Keratinocyte (primary cell): ENCODE measurements around the gene ATP5MC2. TPM values are rescaled to one million over a fixed set of nuclear protein-coding genes. Genes with fewer than 3 reads are reported as not detected.

Source experiments
- DNase-seq: peaks from one replicate; pipeline ENCODE4 v3.0.0-alpha.2; 2011; ENCODE audit warnings: low read depth, missing footprints, low spot score
- FAIRE-seq: peaks from 2 replicates; lab custom pipeline; 2011; peaks lifted over from hg19 to GRCh38; lab: Jason Lieb, UNC
- H2AFZ ChIP-seq: 2 replicates; pipeline ENCODE4 v1.6.0; 2012; ENCODE audit warnings: low read length, control low read depth, inconsistent platforms; ENCODE audit not compliant: control insufficient read depth
- H3K27ac ChIP-seq: 2 replicates; pipeline ENCODE4 v1.5.1; 2011; ENCODE audit warnings: low read length; ENCODE audit not compliant: control insufficient read depth, insufficient read depth
- H3K27me3 ChIP-seq: 3 replicates; pipeline ENCODE4 v1.6.0; 2011; ENCODE audit warnings: low read length; ENCODE audit not compliant: control insufficient read depth, insufficient read depth; ENCODE audit errors: extremely low read depth
- H3K36me3 ChIP-seq, 2 experiments: 2 replicates in 1 of 2; 3 replicates in 1 of 2; pipeline ENCODE4 v1.5.1; 2011; ENCODE audit warnings: low read length in 2 of 2, mild to moderate bottlenecking in 1 of 2; ENCODE audit not compliant: control insufficient read depth in 2 of 2, insufficient read depth in 2 of 2; ENCODE audit errors: extremely low read depth in 1 of 2
- H3K4me1 ChIP-seq: 3 replicates; pipeline ENCODE4 v1.5.1; 2011; ENCODE audit warnings: low read length; ENCODE audit not compliant: control insufficient read depth, insufficient read depth; ENCODE audit errors: extremely low read depth
- H3K4me2 ChIP-seq: 3 replicates; pipeline ENCODE4 v1.6.0; 2011; ENCODE audit warnings: low read depth, low read length; ENCODE audit not compliant: control insufficient read depth, insufficient read depth; ENCODE audit errors: extremely low read depth
- H3K4me3 ChIP-seq, 3 experiments: fragments of 200-600 bp in 1 of 3; sonication (generic) in 1 of 3; 2 replicates in 2 of 3; 3 replicates in 1 of 3; pipeline ENCODE4 v1.5.1; 2011 to 2016; ENCODE audit warnings: low read length in 3 of 3, mild to moderate bottlenecking in 3 of 3, control low read depth in 2 of 3, inconsistent platforms in 1 of 3, low read depth in 1 of 3, mixed read lengths in 1 of 3, mixed run types in 1 of 3, moderate library complexity in 1 of 3; ENCODE audit not compliant: control insufficient read depth in 2 of 3, insufficient read depth in 2 of 3; ENCODE audit errors: extremely low read depth in 1 of 3
- H3K79me2 ChIP-seq: 2 replicates; pipeline ENCODE4 v1.6.0; 2012; ENCODE audit warnings: low read length; ENCODE audit not compliant: control insufficient read depth, insufficient read depth
- H3K9ac ChIP-seq: 3 replicates; pipeline ENCODE4 v1.6.0; 2011; ENCODE audit warnings: low read length; ENCODE audit not compliant: control insufficient read depth, insufficient read depth; ENCODE audit errors: extremely low read depth
- H3K9me1 ChIP-seq: 3 replicates; pipeline ENCODE4 v1.6.0; 2011; ENCODE audit warnings: low read length; ENCODE audit not compliant: control insufficient read depth, insufficient read depth; ENCODE audit errors: extremely low read depth
- H3K9me3 ChIP-seq: 2 replicates; pipeline ENCODE4 v1.5.1; 2012; ENCODE audit warnings: low read depth, low read length; ENCODE audit not compliant: control insufficient read depth
- H4K20me1 ChIP-seq: 3 replicates; pipeline ENCODE4 v1.6.0; 2011; ENCODE audit warnings: low read length; ENCODE audit not compliant: control insufficient read depth, insufficient read depth; ENCODE audit errors: extremely low read depth
- CTCF ChIP-seq, 3 experiments: IDR thresholded peaks in 1 of 3; conservative IDR thresholded peaks in 1 of 3; optimal IDR thresholded peaks in 1 of 3; 2 replicates in 2 of 3; 3 replicates in 1 of 3; pipeline versions ENCODE3 to v1.5.1; 2011; ENCODE audit warnings: low read length in 3 of 3, mild to moderate bottlenecking in 3 of 3, moderate library complexity in 2 of 3, control low read depth in 1 of 3, inconsistent platforms in 1 of 3; ENCODE audit not compliant: insufficient read depth in 2 of 3; ENCODE audit errors: extremely low read depth in 1 of 3
- EZH2 ChIP-seq: IDR thresholded peaks from one replicate; pipeline ENCODE4 v1.6.1; 2012; ENCODE audit warnings: inconsistent platforms, mild to moderate bottlenecking, low read length, moderate library complexity
- dilution Hi-C: fragments of 300-500 bp; cut with MboI; formaldehyde crosslinking; loops from one replicate; pipeline ENCODE4 v1.7.0; 2020; ENCODE audit warnings: low sequenced_read_pairs; ENCODE audit not compliant: extremely low pct_ligation_motif_present
- polyA plus RNA-seq, 5 experiments: library from polyadenylated mRNA; depleted of rRNA in 3 of 5; stranded (reverse) in 3 of 5; stranded (forward) in 1 of 5; unstranded in 1 of 5; fragments of >200 nt; gene quantifications; 1 replicate in 1 of 5; 2 replicates in 3 of 5; 3 replicates in 1 of 5; pipeline versions ENCODE4 v1.2.1 to v1.2.3, GENCODE V29; 2011 to 2012; ENCODE audit warnings: missing spikeins in 2 of 5, low read depth in 1 of 5, low replicate concordance in 1 of 5

Gene ATP5MC2
- polyA plus RNA-seq, 1 donor (not counting 4 experiments of a cell fraction or from before 2014, with no cell fraction given), result 138 TPM

DNA sequence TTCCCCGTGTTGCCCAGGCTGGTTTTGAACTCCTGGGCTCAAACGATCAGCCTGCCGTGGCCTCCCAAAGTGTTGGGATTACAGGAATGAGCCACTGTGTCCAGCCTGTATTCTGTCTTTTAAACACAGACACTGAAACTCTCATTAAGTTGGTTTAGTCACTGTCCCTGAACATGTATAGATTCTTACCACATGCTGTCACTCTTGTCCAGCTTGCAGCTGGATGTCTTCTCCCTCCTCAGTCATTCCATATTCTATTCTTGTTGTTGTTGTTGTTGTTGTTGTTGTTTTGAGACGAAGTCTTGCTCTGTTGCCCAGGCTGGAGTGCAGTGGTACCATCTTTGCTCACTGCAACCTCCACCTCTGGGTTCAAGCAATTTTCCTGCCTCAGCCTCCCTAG, 12.3 kb upstream of the ATP5MC2 start:
- H3K4me1 ChIP-seq, result no peaks in the 10 kb centered on the region
- dilution Hi-C loops, result no loop called here
- no peaks in the 10 kb centered on the region for H3K27me3 ChIP-seq
- DNase-seq, result no peak
- H3K27ac ChIP-seq, result no peak overlapping the region
- TF ChIP-seq EZH2 (no peak), CTCF (optimal IDR thresholded peaks at IDR 0.05 in 1 of 3, IDR thresholded peaks at IDR 0.05 in 1 of 3, conservative IDR thresholded peaks at IDR 0.05 in 1 of 3; ENCODE audit: extremely low read depth in 1 of 3, insufficient read depth in 2 of 3, low read length in 3 of 3) (no peak)
- no peaks in the 10 kb centered on the region for H3K79me2 ChIP-seq
- H2AFZ ChIP-seq, result no peak overlapping the region
- no peaks in the 10 kb centered on the region for H3K9me3 ChIP-seq
- no peak overlapping the region for H3K9ac ChIP-seq
- no peak overlapping the region for H3K4me2 ChIP-seq
- no peaks in the 10 kb centered on the region for H3K36me3 ChIP-seq
- no peak for FAIRE-seq
- H3K9me1 ChIP-seq, result no peaks in the 10 kb centered on the region
- H4K20me1 ChIP-seq, result no peaks in the 10 kb centered on the region
- H3K4me3 ChIP-seq, result no peak overlapping the region

DNA sequence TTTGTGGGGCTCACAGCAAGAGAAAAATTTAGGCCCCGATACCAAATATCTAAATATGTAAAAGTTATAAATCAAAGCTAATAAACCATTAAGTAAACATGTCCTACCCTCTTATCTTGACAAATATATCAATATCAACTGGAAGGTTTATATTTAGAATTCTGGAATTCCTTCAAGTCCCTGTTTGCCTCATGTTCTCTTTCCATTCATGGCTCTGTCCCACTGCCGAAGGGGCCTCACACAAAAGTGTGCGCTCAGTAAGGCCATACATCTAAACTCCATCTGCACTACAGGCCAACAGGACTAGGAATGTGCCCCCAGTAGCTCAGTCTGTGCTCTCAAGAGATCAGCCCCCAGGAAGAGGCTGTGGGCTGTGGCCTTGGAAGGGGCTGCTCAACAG, 10.6 kb upstream of the ATP5MC2 start:
- FAIRE-seq (no peak), DNase-seq (no peak)
- H3K36me3 ChIP-seq, result no peaks in the 10 kb centered on the region
- H3K27me3 ChIP-seq, result no peaks in the 10 kb centered on the region
- no peak for TF ChIP-seq CTCF (optimal IDR thresholded peaks at IDR 0.05 in 1 of 3, IDR thresholded peaks at IDR 0.05 in 1 of 3, conservative IDR thresholded peaks at IDR 0.05 in 1 of 3; ENCODE audit: extremely low read depth in 1 of 3, insufficient read depth in 2 of 3, low read length in 3 of 3)
- TF ChIP-seq EZH2, result no peak
- no peaks in the 10 kb centered on the region for H4K20me1 ChIP-seq
- no peaks in the 10 kb centered on the region for H3K9me1 ChIP-seq
- H3K4me2 ChIP-seq, result no peak overlapping the region
- no peak overlapping the region for H3K9ac ChIP-seq
- H2AFZ ChIP-seq, result no peak overlapping the region
- no peak overlapping the region for H3K4me3 ChIP-seq
- H3K9me3 ChIP-seq, result no peaks in the 10 kb centered on the region
- no peak overlapping the region for H3K27ac ChIP-seq
- no peaks in the 10 kb centered on the region for H3K79me2 ChIP-seq
- dilution Hi-C loops, result no loop called here
- no peaks in the 10 kb centered on the region for H3K4me1 ChIP-seq
